Measurements from ENCODE around the gene FBXW7.

Gene FBXW7

DNA sequence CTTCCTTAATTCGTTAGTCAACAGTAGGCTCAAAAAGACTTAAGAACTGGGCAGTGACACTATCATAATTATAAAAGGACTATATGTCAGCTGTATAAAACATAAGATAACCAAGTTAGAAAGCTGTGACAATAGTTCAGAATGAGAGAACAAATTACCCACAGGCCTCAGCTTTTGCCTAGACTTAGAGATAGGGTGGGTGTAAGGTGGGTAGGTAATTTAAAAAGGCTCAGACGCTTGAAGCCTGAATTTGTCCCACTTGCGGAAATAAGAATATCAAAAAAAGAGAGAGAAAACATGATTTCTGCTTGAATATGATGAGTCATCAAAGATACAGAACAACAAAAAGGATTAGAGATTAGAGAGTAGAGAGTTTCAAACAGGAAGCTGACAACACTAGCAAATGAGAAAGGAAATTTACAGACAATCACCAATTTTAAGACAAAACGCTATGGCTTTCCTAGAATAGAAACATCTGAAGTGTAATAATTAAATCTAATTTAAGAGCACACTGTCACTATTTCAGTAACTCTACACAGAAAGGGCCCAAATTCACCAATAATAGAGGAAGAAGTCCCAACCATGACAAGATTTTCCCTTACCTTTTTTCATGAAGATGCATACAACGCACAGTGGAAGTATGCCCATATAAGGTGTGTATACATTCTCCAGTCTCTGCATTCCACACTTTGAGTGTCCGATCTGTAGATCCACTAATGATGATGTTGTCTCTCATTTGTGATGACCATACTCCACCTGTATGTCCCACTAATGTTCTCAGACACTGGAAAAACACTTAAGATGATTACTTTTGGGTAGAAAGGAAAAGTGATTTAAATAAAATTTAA, 208.1 kb downstream of the FBXW7 start:
- DNase-seq = no peak

DNA sequence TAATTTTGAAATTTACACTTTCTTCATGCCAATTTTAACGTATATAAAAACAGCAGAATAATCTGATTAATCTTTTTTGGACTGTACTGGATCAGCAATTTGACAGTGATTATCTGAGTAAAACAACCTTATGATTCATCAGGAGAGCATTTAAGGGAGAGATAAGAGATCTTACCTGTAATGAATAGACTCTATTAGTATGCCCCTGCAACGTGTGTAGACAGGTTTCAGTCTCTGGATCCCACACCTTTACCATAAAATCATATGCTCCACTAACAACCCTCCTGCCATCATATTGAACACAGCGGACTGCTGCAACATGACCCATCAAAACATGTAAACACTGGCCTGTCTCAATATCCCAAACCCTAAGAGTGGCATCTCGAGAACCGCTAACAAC, 210.1 kb downstream of the FBXW7 start:
- DNase-seq = no peak

GRCh38 chr4:152323221-152323620, 212.7 kb downstream of the FBXW7 start:
- no peak for DNase-seq

GRCh38 chr4:152322656-152323055, 213.2 kb downstream of the FBXW7 start:
- no peak for DNase-seq

- DNase-seq = no peak
Observed at GRCh38 chr4:152321923-152322322, 214.0 kb downstream of the FBXW7 start.

GRCh38 chr4:152321398-152321797, 214.5 kb downstream of the FBXW7 start:
- DNase-seq = no peak

GRCh38 chr4:152316969-152317368, 218.9 kb downstream of the FBXW7 start:
- DNase-seq = no peak

- DNase-seq = no peak
Observed at GRCh38 chr4:152310257-152310656, 225.6 kb downstream of the FBXW7 start.

- no peak for DNase-seq
Observed at GRCh38 chr4:152309418-152309817, 226.5 kb downstream of the FBXW7 start.

- no peak for DNase-seq
Observed at GRCh38 chr4:152308951-152309350, 226.9 kb downstream of the FBXW7 start.

GRCh38 chr4:152307669-152308068, 228.2 kb downstream of the FBXW7 start:
- no peak for DNase-seq

GRCh38 chr4:152306541-152306940, 229.4 kb downstream of the FBXW7 start:
- DNase-seq = no peak

DNA sequence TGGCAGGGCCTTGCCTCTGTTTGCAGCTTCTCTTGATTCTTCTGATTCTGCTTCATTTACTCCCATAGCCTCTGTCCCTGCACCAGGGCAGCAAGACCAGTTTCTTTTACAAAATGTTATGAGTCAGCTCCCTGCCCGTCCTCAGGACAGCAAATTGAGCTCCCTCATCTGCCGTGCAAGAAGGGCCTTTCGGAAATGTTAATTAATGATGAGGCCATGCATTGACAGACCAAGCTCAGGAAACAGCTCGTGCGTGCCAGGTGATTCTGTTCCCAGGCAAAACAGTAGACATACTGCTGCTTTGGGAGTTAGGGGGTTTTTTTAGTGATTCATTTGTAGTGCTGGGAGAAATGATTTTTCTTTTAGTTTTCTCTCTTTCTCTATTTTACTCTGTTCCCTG, 231.7 kb downstream of the FBXW7 start:
- no peak for DNase-seq

DNA sequence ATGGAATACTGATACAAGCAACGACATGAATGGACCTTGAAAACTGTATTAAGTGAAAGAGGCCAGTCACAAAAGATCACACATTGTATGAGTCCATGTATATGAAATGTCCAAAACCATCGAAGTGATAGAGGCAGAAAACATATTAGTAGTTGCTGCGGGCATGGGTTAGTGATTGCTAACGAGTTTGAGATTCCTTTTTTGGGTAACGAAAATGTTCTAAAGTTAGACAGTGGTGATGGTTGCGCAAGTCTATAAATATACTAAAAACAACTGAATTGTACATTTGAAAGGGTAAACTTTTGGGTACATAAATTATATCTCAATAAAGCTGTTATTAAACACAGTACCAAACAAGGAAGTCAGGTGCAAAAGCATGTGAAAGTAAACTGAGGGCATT, 234.5 kb downstream of the FBXW7 start:
- no peak for DNase-seq

DNA sequence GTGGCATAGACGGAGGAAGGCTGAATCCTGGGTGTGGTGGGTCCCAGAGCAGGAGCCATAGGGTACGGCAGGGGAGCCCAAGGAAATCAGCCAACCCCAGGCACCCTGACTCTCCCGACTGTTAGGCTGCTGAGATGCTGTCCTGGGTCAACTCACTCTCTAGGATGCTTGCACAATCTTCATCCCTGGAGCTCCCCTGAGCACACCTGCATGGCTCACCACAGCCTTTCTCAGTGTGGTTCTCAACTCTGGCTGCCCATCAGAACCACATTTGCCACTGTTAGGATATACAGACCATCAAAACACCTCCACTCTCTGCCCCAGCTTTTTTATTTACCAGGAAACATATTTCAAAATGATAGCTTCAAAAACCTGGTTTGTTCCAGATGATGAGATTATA, 236.3 kb downstream of the FBXW7 start:
- no peak for DNase-seq

GRCh38 chr4:152296386-152296785, 239.5 kb downstream of the FBXW7 start:
- DNase-seq = no peak

DNA sequence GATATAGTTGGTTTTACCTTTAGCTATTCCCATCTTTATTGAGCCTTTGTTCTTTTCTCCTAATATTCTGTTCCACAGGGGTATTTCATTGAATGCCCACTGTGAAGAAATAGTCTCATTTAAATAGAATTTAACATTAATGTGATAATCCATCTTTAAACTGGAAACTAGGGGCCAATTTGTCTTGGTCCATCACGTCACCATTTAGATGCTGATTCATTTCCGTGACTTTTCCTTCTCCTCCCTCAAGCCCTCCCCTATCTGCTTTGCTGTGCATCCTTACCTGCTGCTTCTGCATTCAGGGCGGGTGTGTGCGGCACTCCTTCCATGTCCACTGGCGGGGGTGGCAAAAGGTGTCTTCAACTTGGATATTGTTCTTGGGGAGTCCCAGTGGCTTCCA, 241.1 kb downstream of the FBXW7 start:
- DNase-seq = no peak

- DNase-seq = no peak
Observed at GRCh38 chr4:152294331-152294730, 241.6 kb downstream of the FBXW7 start.

DNA sequence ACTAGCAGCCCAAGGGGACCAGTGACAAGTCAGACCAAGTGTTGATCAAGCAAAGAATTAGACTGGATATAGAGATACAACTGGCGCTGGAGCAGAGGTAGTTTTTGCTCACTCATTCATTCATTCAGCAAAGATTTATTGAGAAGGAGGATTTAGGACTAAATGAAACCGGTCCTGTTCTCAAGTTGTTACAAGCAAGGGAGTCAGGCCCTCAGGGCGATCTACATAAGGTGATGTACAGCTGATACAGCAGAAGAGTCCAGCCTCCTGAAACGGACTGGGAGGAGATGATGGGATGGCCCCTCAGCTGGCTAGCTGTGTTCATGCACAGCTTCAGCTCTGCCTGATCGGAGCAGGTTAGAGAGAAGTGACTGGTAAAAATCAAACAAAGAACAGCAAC, 242.4 kb downstream of the FBXW7 start:
- no peak for DNase-seq

DNA sequence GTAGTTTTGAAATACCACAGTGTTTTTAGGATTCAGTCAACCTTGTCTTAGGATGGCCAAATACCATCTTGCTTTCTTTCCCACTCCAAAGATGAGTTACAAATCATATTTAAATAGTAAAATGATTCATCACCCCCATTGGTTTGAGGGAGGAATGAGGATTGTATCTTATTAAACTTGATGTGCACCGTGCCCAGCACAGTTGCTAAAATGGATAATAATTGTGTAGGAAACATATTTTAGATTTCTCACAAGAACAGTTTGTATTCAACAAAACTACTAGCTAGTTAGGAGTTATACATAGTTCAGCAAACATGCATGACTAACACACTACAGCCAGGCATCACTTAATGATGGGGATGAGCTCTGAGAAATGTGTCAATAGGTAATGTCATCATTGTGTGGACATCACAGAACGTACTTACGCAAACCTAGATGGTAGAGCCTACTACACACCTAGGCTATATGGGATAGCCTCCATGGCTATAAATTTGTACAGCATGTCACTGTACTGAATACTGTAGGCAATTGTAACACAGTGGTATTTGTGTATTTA, 245.4 kb downstream of the FBXW7 start:
- DNase-seq = no peak

GRCh38 chr4:152289941-152290340, 246.0 kb downstream of the FBXW7 start:
- no peak for DNase-seq

GRCh38 chr4:152289541-152289940, 246.4 kb downstream of the FBXW7 start:
- DNase-seq = no peak

DNA sequence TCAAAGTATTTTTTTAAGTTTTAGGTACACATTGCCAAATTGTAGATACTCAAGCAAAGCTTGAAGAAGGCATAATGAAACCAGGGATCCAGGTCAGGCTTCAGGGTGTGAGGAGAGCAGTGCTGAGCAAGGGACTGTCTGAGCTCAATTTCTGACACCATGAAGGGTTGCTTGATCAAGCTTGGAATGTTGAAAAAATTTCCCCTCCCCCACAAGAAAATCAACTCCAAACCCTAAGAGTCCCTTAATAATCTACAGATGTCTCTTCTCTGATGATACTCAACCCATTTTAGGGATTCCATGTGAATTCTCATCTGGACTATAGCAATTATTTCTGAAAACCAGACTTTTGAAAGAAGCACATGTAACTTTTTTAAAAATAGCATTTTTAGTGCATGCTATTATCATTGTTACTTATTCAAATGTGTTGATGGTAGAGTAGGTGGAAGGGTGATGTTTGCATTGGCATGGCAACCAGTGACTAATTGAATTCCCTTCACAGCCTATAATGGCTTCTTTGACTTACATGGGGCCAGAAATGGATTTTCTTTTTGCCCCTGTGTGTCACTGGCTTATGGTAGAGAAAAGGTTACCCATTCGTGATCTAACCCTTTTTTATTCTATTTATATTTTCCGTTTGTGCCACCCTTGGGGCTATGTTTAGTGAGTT, 252.0 kb downstream of the FBXW7 start:
- DNase-seq = no peak

GRCh38 chr4:152281822-152282221, 254.1 kb downstream of the FBXW7 start:
- no peak for DNase-seq
